K562 (cell line): Measurements from ENCODE around the gene UBE2D2. TPM values are rescaled to one million over a fixed set of nuclear protein-coding genes. Genes with fewer than 3 reads are reported as not detected.

Experiments
- BACH1 ChIP-seq: fragments of 200-800 bp; sonication (Bioruptor generic); IDR thresholded peaks from 2 replicates; pipeline ENCODE4 v1.6.1; 2016; ENCODE audit warnings: missing genetic modification characterization, missing compliant biosample characterization
- CTBP1 ChIP-seq: fragments of 450-650 bp; IDR thresholded peaks from 2 replicates; pipeline ENCODE4 v1.6.1; 2016; ENCODE audit warnings: borderline replicate concordance
- DMBX1 ChIP-seq: fragments of 250-450 bp; sonication (Bioruptor Pico); IDR thresholded peaks from 2 replicates; pipeline ENCODE4 v1.8.0; 2022; ENCODE audit warnings: inconsistent platforms, mild to moderate bottlenecking, moderate library complexity, borderline replicate concordance
- GTF2F1 ChIP-seq: IDR thresholded peaks from 2 replicates; pipeline ENCODE4 v1.6.1; 2011; ENCODE audit warnings: low read depth, low read length, improper control_type of control experiment
- HDAC1 ChIP-seq, 2 experiments: fragments of 450-650 bp; IDR thresholded peaks; 2 replicates each; pipeline ENCODE4 v1.6.1; 2016 to 2017; ENCODE audit warnings: inconsistent platforms in 1 of 2, mild to moderate bottlenecking in 1 of 2, moderate library complexity in 1 of 2
- HMGN3 ChIP-seq: IDR thresholded peaks from 2 replicates; pipeline ENCODE4 v1.6.1; 2011; ENCODE audit warnings: borderline replicate concordance, low read depth, mild to moderate bottlenecking, mixed read lengths, low read length; ENCODE audit not compliant: insufficient read length; ENCODE audit errors: extremely low read depth
- MCM3 ChIP-seq: fragments of 450-650 bp; IDR thresholded peaks from 2 replicates; pipeline ENCODE4 v1.6.1; 2016
- PHF21A ChIP-seq: fragments of 450-650 bp; IDR thresholded peaks from 2 replicates; pipeline ENCODE4 v1.6.1; 2017; ENCODE audit warnings: low read depth, borderline replicate concordance
- RB1 ChIP-seq: fragments of 450-650 bp; IDR thresholded peaks from 2 replicates; pipeline ENCODE4 v1.6.1; 2017; ENCODE audit warnings: low read depth, mild to moderate bottlenecking
- SMARCA5 ChIP-seq: fragments of 450-650 bp; IDR thresholded peaks from 2 replicates; pipeline ENCODE4 v1.6.1; 2016
- SP1 ChIP-seq: sonication (generic); formaldehyde crosslinking; IDR thresholded peaks from 2 replicates; pipeline ENCODE4 v1.8.1; 2022; ENCODE audit warnings: mild to moderate bottlenecking, missing genetic modification reagents
- TCF7L2 ChIP-seq: fragments of 150-350 bp; IDR thresholded peaks from 2 replicates; pipeline ENCODE4 v1.6.1; 2016; ENCODE audit warnings: low read depth, mild to moderate bottlenecking, low read length, moderate library complexity
- TEAD1 ChIP-seq, 2 experiments: fragments of 450-650 bp in 1 of 2; sonication (generic) in 1 of 2; formaldehyde crosslinking; IDR thresholded peaks; 2 replicates each; pipeline versions ENCODE4 v1.4.0 to v1.8.0; 2020 to 2022; ENCODE audit warnings: mild to moderate bottlenecking in 2 of 2, missing genetic modification reagents in 1 of 2
- ZBTB17 ChIP-seq: fragments of 450-650 bp; formaldehyde crosslinking; IDR thresholded peaks from 2 replicates; pipeline ENCODE4 v1.4.0; 2020; ENCODE audit warnings: mild to moderate bottlenecking
- ZNF165 ChIP-seq: fragments of 250-450 bp; sonication (Bioruptor Pico); IDR thresholded peaks from 2 replicates; pipeline ENCODE4 v1.4.0; 2020; ENCODE audit warnings: borderline replicate concordance
- ZNF589 ChIP-seq: fragments of 200-800 bp; sonication (Bioruptor generic); IDR thresholded peaks from 2 replicates; pipeline ENCODE4 v1.6.1; 2016; ENCODE audit warnings: low read depth, missing genetic modification characterization, missing compliant biosample characterization
- polyA plus RNA-seq, 8 experiments: library from polyadenylated mRNA; depleted of rRNA in 4 of 8; stranded (reverse) in 5 of 8; unstranded in 3 of 8; fragments of >200 nt; fragmentation: Nextera tagmentation in 2 of 8; fragmentation: Illumina TruSeq in 1 of 8; extraction: Ambion mirVana in 2 of 8; extraction: Trizol in 1 of 8; gene quantifications; 2 replicates each; pipeline versions ENCODE4 v1.2.1 to v1.2.3, GENCODE V29; 2011 to 2014; ENCODE audit warnings: inconsistent platforms in 1 of 8, missing spikeins in 1 of 8
- total RNA-seq, 7 experiments: library from RNA; depleted of rRNA in 6 of 7; stranded (reverse); fragments of >200 nt in 6 of 7; fragmentation: Illumina TruSeq in 2 of 7; extraction: Trizol in 2 of 7; gene quantifications; 2 replicates each; pipeline versions ENCODE4 v1.2.1 to v1.2.3, GENCODE V29; 2011 to 2021; ENCODE audit warnings: low replicate concordance in 1 of 7
- TF ChIP-seq, protein P1 (sequence below), 2 experiments: IDR thresholded peaks; 2 replicates each; pipeline ENCODE4 v1.6.1; 2011; ENCODE audit warnings: borderline replicate concordance in 1 of 2, control low read depth in 1 of 2, low read depth in 1 of 2, low read length in 1 of 2, mild to moderate bottlenecking in 1 of 2, mixed read lengths in 1 of 2, moderate library complexity in 1 of 2; ENCODE audit not compliant: insufficient read depth in 1 of 2, insufficient read length in 1 of 2, poor library complexity in 1 of 2, severe bottlenecking in 1 of 2; ENCODE audit errors: extremely low read depth in 1 of 2
- TF ChIP-seq, protein P2 (sequence below): sonication (generic); formaldehyde crosslinking; IDR thresholded peaks from 2 replicates; pipeline ENCODE4 v1.8.1; 2023; ENCODE audit warnings: mild to moderate bottlenecking, missing genetic modification reagents, moderate library complexity
- TF ChIP-seq, protein P3 (sequence below), 2 experiments: fragments of 450-650 bp; IDR thresholded peaks; 2 replicates each; pipeline ENCODE4 v1.6.1; 2016
- TF ChIP-seq, protein P4 (sequence below): fragments of 250-450 bp; sonication (Bioruptor Pico); IDR thresholded peaks from 2 replicates; pipeline ENCODE4 v1.8.0; 2022; ENCODE audit warnings: inconsistent platforms

Gene UBE2D2
- total and polyA plus RNA-seq, 9 of the 15 experiments (the other 6 are each of a cell fraction or from before 2014, with no cell fraction given) = 53.6 to 198 (median 122) TPM

DNA sequence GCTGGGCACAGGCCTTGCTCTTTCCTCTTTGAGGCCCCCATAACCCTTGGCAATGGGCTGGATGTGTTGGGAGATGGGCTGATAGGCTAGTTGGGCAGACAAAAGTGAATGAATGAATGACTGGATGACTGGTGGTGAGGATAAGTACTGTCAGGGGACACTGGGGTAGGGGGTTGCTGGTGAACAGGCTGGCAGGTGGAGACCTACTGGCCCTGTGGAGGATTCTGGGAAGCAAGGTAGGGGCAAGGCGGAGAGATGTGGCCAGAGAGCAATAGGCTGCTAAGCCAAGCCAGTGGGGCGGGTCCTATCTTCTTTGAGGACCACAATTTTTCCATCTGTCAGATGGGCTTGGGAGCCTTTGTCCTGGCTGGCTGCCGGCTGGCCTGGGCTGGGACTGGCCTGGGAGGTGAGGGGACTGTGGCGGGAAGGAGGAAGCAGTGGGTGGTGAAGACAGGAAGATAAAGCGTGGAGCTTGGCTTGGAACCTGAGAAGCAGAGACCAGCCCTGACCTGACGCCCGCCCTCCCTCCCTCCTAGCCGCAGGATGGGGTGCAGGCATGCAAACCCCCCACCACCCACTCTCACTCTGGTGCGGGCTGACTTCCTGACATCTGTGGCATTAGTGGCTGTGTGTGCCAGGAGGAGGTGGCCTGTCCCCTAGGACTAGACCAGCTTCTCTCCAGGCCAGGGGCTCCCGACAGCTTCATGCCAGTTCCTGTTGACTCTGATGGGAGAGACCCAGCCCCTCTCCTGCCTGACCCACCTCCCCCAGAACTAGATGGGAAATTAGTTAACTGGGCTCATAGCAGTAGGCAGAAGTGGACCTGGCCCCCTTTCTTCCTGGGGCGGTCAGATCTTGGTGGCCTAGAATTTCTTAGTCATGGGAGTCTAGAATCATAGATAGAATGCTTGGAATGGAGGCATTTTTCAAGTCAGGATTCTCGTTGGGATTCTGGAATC, 96.5 kb downstream of the UBE2D2 start (continued):
- TF ChIP-seq HDAC1 (IDR thresholded peaks at IDR 0.05) = peak in 1 of 2 experiments; percentile 31; a peak in 2 of 4 replicates
- TF ChIP-seq RB1 = peak; percentile 19; the same call in 1 of the 2 replicates
- TF ChIP-seq MCM3 = no peak
- TF ChIP-seq, protein P1, sequence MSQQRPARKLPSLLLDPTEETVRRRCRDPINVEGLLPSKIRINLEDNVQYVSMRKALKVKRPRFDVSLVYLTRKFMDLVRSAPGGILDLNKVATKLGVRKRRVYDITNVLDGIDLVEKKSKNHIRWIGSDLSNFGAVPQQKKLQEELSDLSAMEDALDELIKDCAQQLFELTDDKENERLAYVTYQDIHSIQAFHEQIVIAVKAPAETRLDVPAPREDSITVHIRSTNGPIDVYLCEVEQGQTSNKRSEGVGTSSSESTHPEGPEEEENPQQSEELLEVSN (IDR thresholded peaks at IDR 0.05; ENCODE audit: borderline replicate concordance in 1 of 2, extremely low read depth in 1 of 2, insufficient read depth in 1 of 2, insufficient read length in 1 of 2, low read depth in 1 of 2, low read length in 1 of 2, poor library complexity in 1 of 2, severe bottlenecking in 1 of 2) = peak in 1 of 2 experiments; percentile 21
- no peak for TF ChIP-seq HMGN3
- TF ChIP-seq CTBP1 = 0 out of 2 replicates have a peak, but pooled peaks have one; percentile 19
- TF ChIP-seq, protein P2, sequence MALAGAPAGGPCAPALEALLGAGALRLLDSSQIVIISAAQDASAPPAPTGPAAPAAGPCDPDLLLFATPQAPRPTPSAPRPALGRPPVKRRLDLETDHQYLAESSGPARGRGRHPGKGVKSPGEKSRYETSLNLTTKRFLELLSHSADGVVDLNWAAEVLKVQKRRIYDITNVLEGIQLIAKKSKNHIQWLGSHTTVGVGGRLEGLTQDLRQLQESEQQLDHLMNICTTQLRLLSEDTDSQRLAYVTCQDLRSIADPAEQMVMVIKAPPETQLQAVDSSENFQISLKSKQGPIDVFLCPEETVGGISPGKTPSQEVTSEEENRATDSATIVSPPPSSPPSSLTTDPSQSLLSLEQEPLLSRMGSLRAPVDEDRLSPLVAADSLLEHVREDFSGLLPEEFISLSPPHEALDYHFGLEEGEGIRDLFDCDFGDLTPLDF (CRISPR knock-in tag) = no peak
- TF ChIP-seq TCF7L2 = no peak
- TF ChIP-seq BACH1 (tag) = no peak
- no peak for TF ChIP-seq ZNF165 (CRISPR knock-in tag)
- TF ChIP-seq DMBX1 (CRISPR knock-in tag) = no peak
- TF ChIP-seq, protein P3, sequence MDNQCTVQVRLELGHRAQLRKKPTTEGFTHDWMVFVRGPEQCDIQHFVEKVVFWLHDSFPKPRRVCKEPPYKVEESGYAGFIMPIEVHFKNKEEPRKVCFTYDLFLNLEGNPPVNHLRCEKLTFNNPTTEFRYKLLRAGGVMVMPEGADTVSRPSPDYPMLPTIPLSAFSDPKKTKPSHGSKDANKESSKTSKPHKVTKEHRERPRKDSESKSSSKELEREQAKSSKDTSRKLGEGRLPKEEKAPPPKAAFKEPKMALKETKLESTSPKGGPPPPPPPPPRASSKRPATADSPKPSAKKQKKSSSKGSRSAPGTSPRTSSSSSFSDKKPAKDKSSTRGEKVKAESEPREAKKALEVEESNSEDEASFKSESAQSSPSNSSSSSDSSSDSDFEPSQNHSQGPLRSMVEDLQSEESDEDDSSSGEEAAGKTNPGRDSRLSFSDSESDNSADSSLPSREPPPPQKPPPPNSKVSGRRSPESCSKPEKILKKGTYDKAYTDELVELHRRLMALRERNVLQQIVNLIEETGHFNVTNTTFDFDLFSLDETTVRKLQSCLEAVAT (IDR thresholded peaks at IDR 0.05) = no peak
- TF ChIP-seq SP1 (CRISPR knock-in tag) = no peak
- TF ChIP-seq PHF21A = no peak
- no peak for TF ChIP-seq GTF2F1
- TF ChIP-seq ZNF589 (CRISPR knock-in tag) = no peak
- TF ChIP-seq SMARCA5 = peak; percentile 25; the same call in 1 of the 2 replicates
- TF ChIP-seq, protein P4, sequence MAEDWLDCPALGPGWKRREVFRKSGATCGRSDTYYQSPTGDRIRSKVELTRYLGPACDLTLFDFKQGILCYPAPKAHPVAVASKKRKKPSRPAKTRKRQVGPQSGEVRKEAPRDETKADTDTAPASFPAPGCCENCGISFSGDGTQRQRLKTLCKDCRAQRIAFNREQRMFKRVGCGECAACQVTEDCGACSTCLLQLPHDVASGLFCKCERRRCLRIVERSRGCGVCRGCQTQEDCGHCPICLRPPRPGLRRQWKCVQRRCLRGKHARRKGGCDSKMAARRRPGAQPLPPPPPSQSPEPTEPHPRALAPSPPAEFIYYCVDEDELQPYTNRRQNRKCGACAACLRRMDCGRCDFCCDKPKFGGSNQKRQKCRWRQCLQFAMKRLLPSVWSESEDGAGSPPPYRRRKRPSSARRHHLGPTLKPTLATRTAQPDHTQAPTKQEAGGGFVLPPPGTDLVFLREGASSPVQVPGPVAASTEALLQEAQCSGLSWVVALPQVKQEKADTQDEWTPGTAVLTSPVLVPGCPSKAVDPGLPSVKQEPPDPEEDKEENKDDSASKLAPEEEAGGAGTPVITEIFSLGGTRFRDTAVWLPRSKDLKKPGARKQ = no peak
- TF ChIP-seq ZBTB17 (CRISPR knock-in tag) = no peak
- no peak for TF ChIP-seq TEAD1 (CRISPR knock-in tag; IDR thresholded peaks at IDR 0.05)
- TF ChIP-seq, all 486 proteins: peak for 19
